PC-9 (cell line): ENCODE measurements around the gene NTM. TPM values are rescaled to one million over a fixed set of nuclear protein-coding genes. Genes with fewer than 3 reads are reported as not detected.

ENCODE experiments used
- BruUV-seq: library from RNA; stranded (reverse); fragments of 400-500 nt; replicated peaks from 2 replicates; lab custom pipeline; 2021; lab: Mats Ljungman, UMichigan
- CTCF ChIA-PET: fragments of 300-600 bp; sonication (Branson Sonifier 250); formaldehyde crosslinking; loops from one replicate; lab custom pipeline; 2022; ENCODE audit warnings: antibody characterized with exemption; lab: Charles Lee
- POLR2A ChIA-PET: fragments of 300-600 bp; sonication (Branson Sonifier 250); formaldehyde crosslinking; loops from one replicate; lab custom pipeline; 2022; ENCODE audit warnings: antibody characterized with exemption; ENCODE audit not compliant: unreplicated experiment; lab: Charles Lee
- DNase-seq, 2 experiments: peaks; one replicate each; pipeline versions ENCODE4 v3.0.0 to v3.0.0-alpha.2; 2015 to 2022; ENCODE audit warnings: mixed read lengths in 1 of 2
- H2AFZ ChIP-seq: fragments of 200-600 bp; sonication (generic); 2 replicates; pipeline ENCODE4 v1.8.1; 2017; ENCODE audit warnings: antibody characterized with exemption
- H3F3A ChIP-seq: fragments of 200-600 bp; sonication (generic); 2 replicates; pipeline ENCODE4 v1.8.1; 2017; ENCODE audit warnings: antibody characterized with exemption, mild to moderate bottlenecking, low read depth; ENCODE audit not compliant: insufficient read depth
- H3K27ac ChIP-seq: fragments of 200-600 bp; sonication (generic); 2 replicates; pipeline ENCODE4 v1.6.1; 2016; ENCODE audit warnings: mixed run types
- H3K27me3 ChIP-seq: fragments of 200-600 bp; sonication (generic); 2 replicates; pipeline ENCODE4 v1.6.1; 2016; ENCODE audit warnings: low read depth, mixed run types; ENCODE audit not compliant: insufficient read depth
- H3K36me3 ChIP-seq: fragments of 200-600 bp; sonication (generic); 2 replicates; pipeline ENCODE4 v1.6.1; 2016; ENCODE audit warnings: low read depth, mixed run types
- H3K4me1 ChIP-seq: fragments of 200-600 bp; sonication (generic); replicated peaks from 2 replicates; pipeline ENCODE4 v1.6.1; 2016; ENCODE audit warnings: mixed run types; ENCODE audit not compliant: insufficient read depth
- H3K4me2 ChIP-seq: fragments of 200-600 bp; sonication (generic); 2 replicates; pipeline ENCODE4 v1.6.1; 2017; ENCODE audit warnings: mixed run types
- H3K4me3 ChIP-seq: fragments of 200-600 bp; sonication (generic); 2 replicates; pipeline ENCODE4 v1.6.1; 2016; ENCODE audit warnings: mixed run types
- H3K79me2 ChIP-seq: fragments of 200-600 bp; sonication (generic); 2 replicates; pipeline ENCODE4 v1.6.1; 2017; ENCODE audit warnings: low read depth, mixed run types
- H3K9me2 ChIP-seq: fragments of 200-600 bp; sonication (generic); 2 replicates; pipeline ENCODE4 v1.8.1; 2017; ENCODE audit warnings: mild to moderate bottlenecking; ENCODE audit not compliant: insufficient read depth
- H3K9me3 ChIP-seq: fragments of 200-600 bp; sonication (generic); 2 replicates; pipeline ENCODE4 v1.8.1; 2016; ENCODE audit warnings: low read depth; ENCODE audit not compliant: insufficient read depth
- H4K20me1 ChIP-seq: fragments of 200-600 bp; sonication (generic); 2 replicates; pipeline ENCODE4 v1.8.1; 2017; ENCODE audit not compliant: insufficient read depth
- CTCF ChIP-seq: fragments of 200-600 bp; sonication (generic); conservative IDR thresholded peaks from 2 replicates; pipeline ENCODE4 v1.6.1; 2017; ENCODE audit warnings: mixed run types, antibody characterized with exemption, mild to moderate bottlenecking, moderate library complexity
- EZH2 ChIP-seq: fragments of 200-600 bp; sonication (generic); IDR thresholded peaks from 2 replicates; pipeline ENCODE4 v1.8.0; 2017; ENCODE audit warnings: antibody characterized with exemption, low read depth
- intact Hi-C: fragments of 100-400 bp; cut with micrococcal nuclease; formaldehyde crosslinking; loops from one replicate; pipeline ENCODE4 v1.10.0; 2022; ENCODE audit not compliant: unreplicated experiment
- total RNA-seq: library from RNA; stranded (reverse); gene quantifications from 2 replicates; pipeline ENCODE4 v1.2.3, GENCODE V29; 2021

The NTM gene
- total RNA-seq, 1 experiment from 2014 or later = not detected

- intact Hi-C loops = no loop called here
- H3K4me3 ChIP-seq = no peak overlapping the region
- no peaks in the 10 kb centered on the region for H3K9me2 ChIP-seq
- no peak for TF ChIP-seq CTCF
- no peak for TF ChIP-seq EZH2
- H2AFZ ChIP-seq = no peak overlapping the region
- H3K4me1 ChIP-seq = no peaks in the 10 kb centered on the region
- H3K4me2 ChIP-seq = no peak overlapping the region
- ChIA-PET POLR2A (no interaction called here), CTCF (no interaction called here)
- no peak overlapping the region for H3K27ac ChIP-seq
- H3K27me3 ChIP-seq = 0 out of 2 replicates have a peak, but pooled peaks cover 5% of the 10 kb centered on the region
- H3K9me3 ChIP-seq = no peaks in the 10 kb centered on the region
- H4K20me1 ChIP-seq = no peaks in the 10 kb centered on the region
- no peak for DNase-seq
- H3K36me3 ChIP-seq = no peaks in the 10 kb centered on the region
- H3K79me2 ChIP-seq = no peaks in the 10 kb centered on the region
- no peaks in the 10 kb centered on the region for H3F3A ChIP-seq
- BruUV-seq = no TSS peak
Observed at GRCh38 chr11:131870305-131870704, 499.9 kb downstream of the NTM start.

DNA sequence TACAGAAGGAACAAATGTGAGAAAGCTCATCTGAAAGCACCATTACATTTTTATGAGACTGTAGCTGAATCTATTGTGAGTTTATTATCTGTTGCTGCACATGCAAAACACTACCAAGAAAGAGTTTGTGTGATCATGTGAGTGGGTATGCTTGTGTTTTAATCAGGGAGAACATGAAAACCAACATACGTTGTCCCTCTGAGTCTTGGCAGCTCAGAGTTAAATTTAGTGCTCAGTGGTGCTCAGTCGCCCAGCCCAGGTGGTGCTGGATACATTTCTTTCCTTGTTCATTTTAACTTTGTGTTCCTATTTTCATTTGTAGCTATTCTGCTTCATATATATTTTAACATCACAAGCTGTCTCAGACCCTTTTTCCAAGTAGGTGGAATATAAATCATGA is 500.6 kb downstream of the NTM start:
- no peaks in the 10 kb centered on the region for H3K79me2 ChIP-seq
- no peak overlapping the region for H3K4me3 ChIP-seq
- H3K4me2 ChIP-seq = no peak overlapping the region
- no peak overlapping the region for H3K27ac ChIP-seq
- 0 out of 2 replicates have a peak, but pooled peaks cover 5% of the 10 kb centered on the region for H3K27me3 ChIP-seq
- H3K4me1 ChIP-seq = no peaks in the 10 kb centered on the region
- no peaks in the 10 kb centered on the region for H3K36me3 ChIP-seq
- no peak for TF ChIP-seq EZH2
- no peak for TF ChIP-seq CTCF
- intact Hi-C loops = no loop called here
- no peaks in the 10 kb centered on the region for H3K9me3 ChIP-seq
- DNase-seq = no peak
- no peak overlapping the region for H2AFZ ChIP-seq
- ChIA-PET POLR2A (no interaction called here), CTCF (no interaction called here)
- H3F3A ChIP-seq = no peaks in the 10 kb centered on the region
- H4K20me1 ChIP-seq = no peaks in the 10 kb centered on the region
- no peaks in the 10 kb centered on the region for H3K9me2 ChIP-seq
- BruUV-seq = no TSS peak

DNA sequence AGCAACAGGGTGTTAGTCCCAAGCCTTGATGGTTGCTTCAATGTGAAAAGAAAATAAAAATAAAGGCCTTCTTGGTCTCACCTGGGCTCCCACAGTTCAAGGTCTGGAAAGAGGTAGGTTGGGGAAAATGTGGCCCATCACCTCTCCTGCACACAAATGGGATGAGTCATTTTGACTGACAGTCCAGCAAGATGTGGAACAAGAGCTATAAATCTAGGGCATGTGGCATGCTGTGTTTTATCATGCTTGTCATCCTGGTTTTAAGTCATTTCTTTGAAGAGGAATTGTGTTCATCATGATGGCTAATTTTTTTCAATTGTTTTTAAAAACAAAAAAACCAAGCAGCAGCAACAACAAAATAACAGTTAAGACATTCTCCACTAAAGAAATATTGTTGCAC is 503.7 kb downstream of the NTM start:
- Histone ChIP-seq H3F3A (no peaks in the 10 kb centered on the region), H3K9me3 (no peaks in the 10 kb centered on the region), H3K36me3 (no peaks in the 10 kb centered on the region), H3K27ac (no peak overlapping the region), H3K4me1 (no peaks in the 10 kb centered on the region), H3K79me2 (no peaks in the 10 kb centered on the region), H4K20me1 (no peaks in the 10 kb centered on the region), H3K4me3 (no peak overlapping the region), H3K9me2 (no peaks in the 10 kb centered on the region), H2AFZ (no peak overlapping the region), H3K4me2 (no peak overlapping the region), H3K27me3 (no peaks in the 10 kb centered on the region; the same call in 1 of the 2 replicates)
- ChIA-PET POLR2A (no interaction called here), CTCF (no interaction called here)
- intact Hi-C loops = no loop called here
- no peak for DNase-seq
- BruUV-seq = no TSS peak
- TF ChIP-seq EZH2 = no peak
- TF ChIP-seq CTCF = no peak
